HG03039 (cell line): ENCODE data around the gene DENND5B.

Experiments used
- ATAC-seq: cut with Tn5 transposase; IDR thresholded peaks from one replicate; pipeline ENCODE4 v1.9.1; 2021; ENCODE audit warnings: mild to moderate bottlenecking, moderate library complexity; ENCODE audit not compliant: unreplicated experiment

DENND5B gene

DNA sequence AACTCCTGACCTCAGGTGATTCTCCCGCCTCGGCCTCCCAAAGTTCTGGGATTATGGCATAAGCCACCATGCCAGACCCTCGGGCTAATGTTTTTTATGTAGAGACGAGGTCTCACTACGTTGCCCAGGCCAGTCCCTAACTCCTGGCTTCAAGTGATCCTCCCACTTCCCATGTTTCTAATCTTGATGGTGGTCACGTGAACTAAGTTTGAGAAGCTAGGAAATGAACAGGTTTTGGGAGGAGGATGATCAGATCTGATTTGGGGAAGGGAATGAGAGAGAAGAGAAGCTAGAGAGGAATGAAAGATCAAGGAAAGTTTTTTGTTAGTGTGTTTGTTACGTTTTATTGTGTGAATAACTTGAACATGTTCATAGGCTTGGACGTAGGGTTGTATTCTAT lies 247.8 kb downstream of the DENND5B start:
- ATAC-seq, result no peak

DNA sequence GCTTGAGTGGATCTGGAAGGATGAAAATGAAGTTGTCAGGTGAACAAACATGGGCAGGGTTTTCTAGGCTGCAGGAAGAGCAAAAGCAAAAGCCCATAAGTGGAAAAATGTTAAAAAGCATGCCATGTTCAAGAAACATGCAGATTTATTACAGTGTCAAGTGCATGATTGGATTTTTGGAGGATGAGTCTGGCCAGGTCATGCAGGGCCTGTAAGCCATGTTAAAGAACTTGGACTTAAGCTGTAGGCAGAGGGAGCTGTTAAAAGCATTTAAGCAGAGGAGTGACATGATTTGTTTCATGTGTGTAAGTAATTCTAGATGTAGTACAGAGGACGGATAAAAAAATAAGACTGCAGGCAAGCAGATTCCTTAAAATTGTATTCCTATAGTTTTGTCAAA lies 248.7 kb downstream of the DENND5B start:
- no peak for ATAC-seq

DNA sequence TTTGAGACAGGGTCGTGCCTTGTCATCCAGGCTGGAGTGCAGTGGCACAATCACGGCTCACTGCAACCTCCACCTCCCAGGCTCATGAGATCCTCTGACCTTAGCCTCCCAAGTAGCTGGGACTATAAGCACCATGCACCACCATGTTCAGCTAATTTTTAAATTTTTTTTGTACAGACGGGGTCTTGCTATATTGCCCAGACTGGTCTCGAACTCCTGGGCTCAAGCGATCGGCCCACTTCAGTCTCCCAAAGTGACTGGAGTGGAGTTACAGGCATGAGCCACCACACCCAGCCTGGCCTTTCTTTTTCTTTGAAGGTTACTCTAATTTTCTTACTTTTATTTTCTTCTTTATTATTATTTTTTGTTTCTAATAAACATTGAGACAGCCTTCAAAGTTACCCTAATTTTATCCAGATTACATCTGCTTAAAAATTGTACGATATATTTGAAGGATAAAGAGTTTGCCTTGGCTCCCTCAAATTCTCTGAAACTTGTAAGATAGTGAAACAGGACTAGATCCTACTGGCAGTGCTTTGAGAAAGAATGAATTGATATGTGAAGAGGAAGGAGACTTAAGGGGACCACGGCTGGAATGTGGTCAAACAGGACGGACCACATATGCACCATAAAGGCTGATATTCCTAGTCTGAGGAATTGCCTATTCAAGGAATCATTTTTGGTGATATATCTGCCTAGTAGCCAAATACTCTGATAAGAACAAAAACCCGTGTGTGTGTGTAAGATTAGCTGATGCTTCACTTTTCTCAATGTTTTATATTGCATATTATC lies 250.9 kb downstream of the DENND5B start:
- no peak for ATAC-seq

DNA sequence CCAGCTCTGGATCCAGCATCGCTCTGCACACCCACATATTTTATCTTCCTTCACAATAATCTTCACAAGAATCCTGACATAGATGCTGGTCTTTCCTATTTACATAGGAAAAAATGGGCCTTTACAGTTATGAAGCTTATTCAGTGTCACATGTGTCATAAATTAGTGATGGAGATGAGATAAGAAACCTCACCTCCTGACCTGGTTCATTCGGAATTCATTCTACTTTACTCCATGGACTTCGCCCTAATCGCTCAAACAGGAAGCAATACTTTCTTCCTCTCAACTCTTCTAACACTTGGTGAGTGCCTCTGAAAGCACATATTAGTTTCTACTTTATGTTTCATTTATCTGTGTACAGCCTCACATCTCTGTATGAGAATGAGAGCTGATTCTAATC lies 253.0 kb downstream of the DENND5B start:
- no peak for ATAC-seq
